GM19397 (cell line): ENCODE data around the gene CCDC88C.
"Not testable (repeated sequence)": the region's sequence is repeated elsewhere in the genome, so short reads cannot be mapped to it uniquely, and the experiment has no call there.

Experiments used
- ATAC-seq: cut with Tn5 transposase; IDR thresholded peaks from one replicate; pipeline ENCODE4 v1.9.1; 2021; ENCODE audit warnings: mild to moderate bottlenecking, moderate library complexity; ENCODE audit not compliant: unreplicated experiment

Gene CCDC88C

GRCh38 chr14:91274796-91275195 is 142.8 kb downstream of the CCDC88C start:
- no peak for ATAC-seq

- no peak for ATAC-seq
Observed at GRCh38 chr14:91273885-91274273, 143.7 kb downstream of the CCDC88C start.

- no peak for ATAC-seq
Observed at GRCh38 chr14:91273273-91273884, 144.2 kb downstream of the CCDC88C start.

GRCh38 chr14:91272341-91273272 is 145.0 kb downstream of the CCDC88C start:
- ATAC-seq, result no peak

- ATAC-seq, result no peak
Observed at GRCh38 chr14:91271639-91272038, 146.0 kb downstream of the CCDC88C start.

GRCh38 chr14:91270619-91271018 is 147.0 kb downstream of the CCDC88C start:
- ATAC-seq, result no peak

GRCh38 chr14:91270188-91270587 is 147.4 kb downstream of the CCDC88C start:
- ATAC-seq, result no peak

GRCh38 chr14:91269076-91269991 is 148.3 kb downstream of the CCDC88C start:
- no peak for ATAC-seq

- no peak for ATAC-seq
Observed at GRCh38 chr14:91267965-91268437, 149.6 kb downstream of the CCDC88C start.

GRCh38 chr14:91266276-91266675 is 151.3 kb downstream of the CCDC88C start:
- ATAC-seq, result not testable (repeated sequence)

- no peak for ATAC-seq
Observed at GRCh38 chr14:91265404-91265803, 152.2 kb downstream of the CCDC88C start.

- no peak for ATAC-seq
Observed at GRCh38 chr14:91264151-91265150, 153.2 kb downstream of the CCDC88C start.

GRCh38 chr14:91263329-91263728 is 154.3 kb downstream of the CCDC88C start:
- no peak for ATAC-seq

GRCh38 chr14:91261986-91262549 is 155.6 kb downstream of the CCDC88C start:
- no peak for ATAC-seq

- ATAC-seq, result no peak
Observed at GRCh38 chr14:91261115-91261514, 156.5 kb downstream of the CCDC88C start.

GRCh38 chr14:91258876-91259275 is 158.7 kb downstream of the CCDC88C start:
- no peak for ATAC-seq

GRCh38 chr14:91258011-91258618 is 159.5 kb downstream of the CCDC88C start:
- ATAC-seq, result no peak

GRCh38 chr14:91257328-91258010 is 160.2 kb downstream of the CCDC88C start:
- ATAC-seq, result no peak
